ENCODE results near the gene TRA2A.

TRA2A gene

DNA sequence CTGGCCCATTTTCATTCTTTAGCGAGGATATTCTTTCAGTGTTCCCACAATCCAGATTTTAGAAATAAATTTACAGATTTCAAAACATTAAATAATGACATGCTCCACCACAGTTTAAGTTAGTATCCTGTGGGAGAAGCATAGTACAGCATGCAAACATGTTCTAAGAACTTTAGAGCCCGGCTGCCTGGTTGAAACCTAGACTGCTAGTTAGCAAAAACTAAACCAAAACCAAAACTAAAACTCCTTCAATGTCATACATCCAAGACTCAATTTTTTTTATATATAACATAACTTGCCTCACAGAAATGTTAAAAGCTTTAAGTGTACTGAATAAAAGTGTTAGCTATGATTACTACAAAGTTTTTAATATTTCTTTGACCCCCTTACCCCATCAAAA lies 17.0 kb downstream of the TRA2A start:
- TF ChIP-seq REST (IDR thresholded peaks at IDR 0.05; ENCODE audit: insufficient read depth in 1 of 2, low read depth in 2 of 2, low read length in 2 of 2), result no peak
- no peak for TF ChIP-seq TAF1 (IDR thresholded peaks at IDR 0.05; ENCODE audit: borderline replicate concordance, insufficient read depth, low read length)
- TF ChIP-seq POLR2AphosphoS5 (IDR thresholded peaks at IDR 0.05; ENCODE audit: low read depth, low read length), result no peak
- no peak for TF ChIP-seq SIN3A (IDR thresholded peaks at IDR 0.05; ENCODE audit: borderline replicate concordance, insufficient read depth, low read length)
- no peak for TF ChIP-seq FOXP2 (optimal IDR thresholded peaks at IDR 0.05; ENCODE audit: borderline replicate concordance, extremely low read depth, extremely low read length, insufficient read depth)

DNA sequence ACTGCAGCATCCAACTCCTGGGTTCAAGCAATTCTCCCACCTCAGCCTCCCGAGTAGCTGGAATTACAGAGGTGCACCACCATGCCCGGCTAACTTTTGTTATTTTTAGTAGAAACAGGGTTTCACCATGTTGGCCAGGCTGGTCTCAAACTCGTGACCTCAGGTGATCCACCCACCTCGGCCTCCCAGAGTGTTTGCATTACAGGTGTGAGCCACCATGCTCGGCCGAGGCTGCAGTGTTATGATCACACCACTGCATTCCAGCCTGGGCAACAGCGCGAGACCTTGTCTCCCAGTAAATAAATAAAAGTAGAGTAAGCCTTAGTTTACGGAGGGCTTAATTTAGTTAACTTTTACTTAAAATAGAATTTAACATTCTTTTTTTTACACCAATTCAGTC lies 37.8 kb downstream of the TRA2A start:
- TF ChIP-seq SIN3A (IDR thresholded peaks at IDR 0.05; ENCODE audit: borderline replicate concordance, insufficient read depth, low read length), result no peak
- no peak for TF ChIP-seq POLR2AphosphoS5 (IDR thresholded peaks at IDR 0.05; ENCODE audit: low read depth, low read length)

GRCh38 chr7:23491502-23491901 lies 40.3 kb downstream of the TRA2A start:
- TF ChIP-seq FOXP2 (optimal IDR thresholded peaks at IDR 0.05; ENCODE audit: borderline replicate concordance, extremely low read depth, extremely low read length, insufficient read depth) (no peak), POLR2AphosphoS5 (IDR thresholded peaks at IDR 0.05; ENCODE audit: low read depth, low read length) (no peak), TAF1 (IDR thresholded peaks at IDR 0.05; ENCODE audit: borderline replicate concordance, insufficient read depth, low read length) (no peak), REST (IDR thresholded peaks at IDR 0.05; ENCODE audit: insufficient read depth in 1 of 2, low read depth in 2 of 2, low read length in 2 of 2) (no peak), SIN3A (IDR thresholded peaks at IDR 0.05; ENCODE audit: borderline replicate concordance, insufficient read depth, low read length) (no peak)

GRCh38 chr7:23490357-23491135 lies 41.2 kb downstream of the TRA2A start:
- TF ChIP-seq FOXP2 (optimal IDR thresholded peaks at IDR 0.05; ENCODE audit: borderline replicate concordance, extremely low read depth, extremely low read length, insufficient read depth) (no peak), REST (IDR thresholded peaks at IDR 0.05; ENCODE audit: insufficient read depth in 1 of 2, low read depth in 2 of 2, low read length in 2 of 2) (no peak)

DNA sequence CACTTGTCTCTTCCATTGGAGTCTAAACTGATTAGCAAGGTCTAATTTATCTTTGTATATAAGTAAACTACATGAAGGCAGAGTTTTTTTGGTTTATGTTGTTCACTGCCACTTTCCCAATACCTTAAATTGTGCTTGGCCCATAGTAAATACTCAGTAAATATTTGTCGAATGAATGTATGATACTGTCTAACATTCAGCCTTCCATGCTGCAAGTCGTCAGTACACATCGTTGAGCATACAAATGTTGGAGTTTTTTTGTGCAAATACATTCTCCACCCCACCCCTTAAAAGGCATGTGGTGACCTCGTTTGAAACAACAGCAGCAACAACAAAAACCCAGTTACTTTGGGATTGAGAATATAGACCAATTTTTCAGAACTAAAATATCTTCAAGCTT lies 44.1 kb downstream of the TRA2A start:
- no peak for TF ChIP-seq FOXP2 (optimal IDR thresholded peaks at IDR 0.05; ENCODE audit: borderline replicate concordance, extremely low read depth, extremely low read length, insufficient read depth)
- TF ChIP-seq TAF1 (IDR thresholded peaks at IDR 0.05; ENCODE audit: borderline replicate concordance, insufficient read depth, low read length), result no peak
- no peak for TF ChIP-seq SIN3A (IDR thresholded peaks at IDR 0.05; ENCODE audit: borderline replicate concordance, insufficient read depth, low read length)
- no peak for TF ChIP-seq REST (IDR thresholded peaks at IDR 0.05; ENCODE audit: insufficient read depth in 1 of 2, low read depth in 2 of 2, low read length in 2 of 2)
- no peak for TF ChIP-seq POLR2AphosphoS5 (IDR thresholded peaks at IDR 0.05; ENCODE audit: low read depth, low read length)

Data from PFSK-1 (cell line).